KMS-11 (cell line): ENCODE measurements around the gene TMEM168.
"Not testable (repeated sequence)": the region's sequence is repeated elsewhere in the genome, so short reads cannot be mapped to it uniquely, and the experiment has no call there.

Experiments used
- H2AFZ ChIP-seq: fragments of 200-600 bp; sonication (generic); 2 replicates; pipeline ENCODE4 v1.6.1; 2016; ENCODE audit warnings: antibody characterized with exemption, mixed run types, low read depth
- H3K27ac ChIP-seq: fragments of 200-600 bp; sonication (generic); 2 replicates; pipeline ENCODE4 v1.6.1; 2016; ENCODE audit warnings: mild to moderate bottlenecking, mixed run types
- H3K27me3 ChIP-seq: fragments of 200-600 bp; sonication (generic); 2 replicates; pipeline ENCODE4 v1.6.1; 2017; ENCODE audit warnings: mild to moderate bottlenecking, low read depth, mixed run types, moderate library complexity; ENCODE audit not compliant: insufficient read depth
- H3K36me3 ChIP-seq: fragments of 200-600 bp; sonication (generic); 2 replicates; pipeline ENCODE4 v1.6.1; 2017; ENCODE audit warnings: mild to moderate bottlenecking, mixed run types; ENCODE audit not compliant: insufficient read depth
- H3K4me1 ChIP-seq: fragments of 200-600 bp; sonication (generic); 2 replicates; pipeline ENCODE4 v1.6.1; 2016; ENCODE audit warnings: mild to moderate bottlenecking, low read depth, mixed run types; ENCODE audit not compliant: poor library complexity, severe bottlenecking
- H3K4me2 ChIP-seq: fragments of 200-600 bp; sonication (generic); 2 replicates; pipeline ENCODE4 v1.7.0; 2016; ENCODE audit warnings: mild to moderate bottlenecking, mixed run types
- H3K4me3 ChIP-seq: fragments of 200-600 bp; sonication (generic); IDR thresholded peaks from 2 replicates; pipeline ENCODE4 v1.6.1; 2017; ENCODE audit warnings: low read depth, low read length, mixed read lengths; ENCODE audit not compliant: insufficient read depth
- H3K79me2 ChIP-seq: fragments of 200-600 bp; sonication (generic); 2 replicates; pipeline ENCODE4 v1.6.1; 2016; ENCODE audit warnings: low read depth, mixed run types; ENCODE audit not compliant: insufficient read depth
- H3K9ac ChIP-seq: fragments of 200-600 bp; sonication (generic); 2 replicates; pipeline ENCODE4 v1.6.1; 2016; ENCODE audit warnings: mild to moderate bottlenecking, mixed run types
- H4K20me1 ChIP-seq: fragments of 200-600 bp; sonication (generic); 2 replicates; pipeline ENCODE4 v1.6.1; 2016; ENCODE audit warnings: mild to moderate bottlenecking, mixed run types; ENCODE audit not compliant: insufficient read depth
- TF ChIP-seq, protein P1 (sequence below): fragments of 200-600 bp; sonication (generic); conservative IDR thresholded peaks from 2 replicates; pipeline ENCODE4 v1.6.1; 2017; ENCODE audit warnings: low read depth, mild to moderate bottlenecking, antibody characterized with exemption, low read length, moderate library complexity, mixed read lengths

The TMEM168 gene

GRCh38 chr7:112740667-112741066 is 49.5 kb downstream of the TMEM168 start:
- no peaks in the 10 kb centered on the region for H3K27me3 ChIP-seq
- TF ChIP-seq, protein P1, sequence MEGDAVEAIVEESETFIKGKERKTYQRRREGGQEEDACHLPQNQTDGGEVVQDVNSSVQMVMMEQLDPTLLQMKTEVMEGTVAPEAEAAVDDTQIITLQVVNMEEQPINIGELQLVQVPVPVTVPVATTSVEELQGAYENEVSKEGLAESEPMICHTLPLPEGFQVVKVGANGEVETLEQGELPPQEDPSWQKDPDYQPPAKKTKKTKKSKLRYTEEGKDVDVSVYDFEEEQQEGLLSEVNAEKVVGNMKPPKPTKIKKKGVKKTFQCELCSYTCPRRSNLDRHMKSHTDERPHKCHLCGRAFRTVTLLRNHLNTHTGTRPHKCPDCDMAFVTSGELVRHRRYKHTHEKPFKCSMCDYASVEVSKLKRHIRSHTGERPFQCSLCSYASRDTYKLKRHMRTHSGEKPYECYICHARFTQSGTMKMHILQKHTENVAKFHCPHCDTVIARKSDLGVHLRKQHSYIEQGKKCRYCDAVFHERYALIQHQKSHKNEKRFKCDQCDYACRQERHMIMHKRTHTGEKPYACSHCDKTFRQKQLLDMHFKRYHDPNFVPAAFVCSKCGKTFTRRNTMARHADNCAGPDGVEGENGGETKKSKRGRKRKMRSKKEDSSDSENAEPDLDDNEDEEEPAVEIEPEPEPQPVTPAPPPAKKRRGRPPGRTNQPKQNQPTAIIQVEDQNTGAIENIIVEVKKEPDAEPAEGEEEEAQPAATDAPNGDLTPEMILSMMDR: no peak
- H3K36me3 ChIP-seq: no peaks in the 10 kb centered on the region
- no peaks in the 10 kb centered on the region for H3K79me2 ChIP-seq
- H2AFZ ChIP-seq: no peak overlapping the region
- no peak overlapping the region for H3K4me2 ChIP-seq
- no peaks in the 10 kb centered on the region for H3K4me1 ChIP-seq
- H3K9ac ChIP-seq: no peak overlapping the region
- H3K27ac ChIP-seq: no peak overlapping the region
- H4K20me1 ChIP-seq: no peaks in the 10 kb centered on the region
- no peak overlapping the region for H3K4me3 ChIP-seq

DNA sequence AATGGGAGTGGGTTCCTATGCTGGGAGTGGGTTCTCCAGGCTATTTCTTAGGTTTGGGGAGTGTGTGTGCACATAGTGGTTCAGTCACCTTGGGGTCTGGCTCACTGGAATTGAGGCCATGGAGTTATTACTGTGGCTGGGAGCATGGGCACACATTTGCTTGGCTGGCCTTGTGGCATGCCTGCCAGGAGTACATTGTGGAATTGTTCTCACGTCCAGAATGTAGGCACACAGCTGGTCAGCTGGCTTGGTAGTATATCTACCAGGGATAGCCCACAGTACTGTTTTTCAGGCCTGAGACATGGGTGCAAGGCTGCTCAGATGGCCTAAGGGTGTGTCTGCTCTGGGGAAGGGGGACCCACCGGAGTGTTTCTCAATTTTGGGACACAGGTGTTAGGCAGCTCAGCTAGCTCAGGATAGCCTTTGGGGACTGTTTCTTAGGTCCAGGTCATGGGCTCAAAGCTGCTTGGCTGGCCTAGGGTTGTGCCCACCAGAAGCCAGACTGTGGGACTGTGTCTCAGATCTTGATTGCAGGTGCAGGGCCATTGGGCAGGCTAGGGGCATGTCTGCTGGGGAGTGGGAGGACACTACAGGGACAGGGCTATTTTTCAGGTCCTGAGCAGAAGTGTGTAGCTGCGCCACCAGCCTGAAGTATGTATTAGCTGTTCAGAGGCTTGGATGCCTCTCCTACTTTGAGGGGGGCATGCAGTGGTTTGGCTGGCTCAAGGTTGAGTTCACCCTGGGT is 50.6 kb downstream of the TMEM168 start:
- no peaks in the 10 kb centered on the region for H3K4me1 ChIP-seq
- no peak overlapping the region for H3K27ac ChIP-seq
- H3K4me3 ChIP-seq: no peak overlapping the region
- H2AFZ ChIP-seq: no peak overlapping the region
- H3K79me2 ChIP-seq: no peaks in the 10 kb centered on the region
- H3K36me3 ChIP-seq: no peaks in the 10 kb centered on the region
- TF ChIP-seq, protein P1: no peak
- no peaks in the 10 kb centered on the region for H3K27me3 ChIP-seq
- H3K9ac ChIP-seq: no peak overlapping the region
- no peak overlapping the region for H3K4me2 ChIP-seq
- H4K20me1 ChIP-seq: no peaks in the 10 kb centered on the region

DNA sequence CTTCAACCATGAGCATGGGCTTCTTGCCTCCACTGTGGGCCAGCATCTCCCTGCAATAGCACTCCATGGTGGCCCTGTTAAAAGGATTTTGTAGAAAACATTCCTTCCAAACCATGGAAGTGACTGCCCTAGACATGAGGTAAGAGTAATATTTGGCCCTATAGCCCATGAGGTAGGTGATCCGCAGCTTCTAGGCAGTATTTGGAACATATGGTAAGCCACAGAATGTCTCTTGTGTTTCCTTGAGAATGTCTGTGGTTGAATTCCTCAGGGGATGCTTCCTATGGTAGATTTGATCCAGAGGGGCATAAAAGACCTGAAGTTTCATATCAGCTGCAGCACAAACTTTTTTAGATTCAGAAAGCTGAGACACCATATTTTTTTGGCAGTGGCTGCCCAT is 54.9 kb downstream of the TMEM168 start:
- no peaks in the 10 kb centered on the region for H3K79me2 ChIP-seq
- no peak overlapping the region for H3K4me3 ChIP-seq
- H3K27me3 ChIP-seq: no peaks in the 10 kb centered on the region
- H3K4me2 ChIP-seq: no peak overlapping the region
- no peak overlapping the region for H3K9ac ChIP-seq
- no peaks in the 10 kb centered on the region for H4K20me1 ChIP-seq
- TF ChIP-seq, protein P1: no peak
- H3K4me1 ChIP-seq: no peaks in the 10 kb centered on the region
- no peaks in the 10 kb centered on the region for H3K36me3 ChIP-seq
- H2AFZ ChIP-seq: no peak overlapping the region
- H3K27ac ChIP-seq: no peak overlapping the region

- H3K4me2 ChIP-seq, H3K79me2 ChIP-seq, H3K9ac ChIP-seq, H3K36me3 ChIP-seq, H4K20me1 ChIP-seq, H2AFZ ChIP-seq, H3K4me1 ChIP-seq, H3K27ac ChIP-seq, H3K27me3 ChIP-seq, H3K4me3 ChIP-seq: not testable (repeated sequence)
Measured at GRCh38 chr7:112731324-112731723, 58.9 kb downstream of the TMEM168 start.

GRCh38 chr7:112726076-112726475 is 64.1 kb downstream of the TMEM168 start:
- H3K9ac ChIP-seq: no peak overlapping the region
- H4K20me1 ChIP-seq: no peaks in the 10 kb centered on the region
- H3K4me2 ChIP-seq: no peak overlapping the region
- no peak overlapping the region for H2AFZ ChIP-seq
- TF ChIP-seq, protein P1: no peak
- no peaks in the 10 kb centered on the region for H3K27me3 ChIP-seq
- no peaks in the 10 kb centered on the region for H3K36me3 ChIP-seq
- no peak overlapping the region for H3K4me3 ChIP-seq
- no peaks in the 10 kb centered on the region for H3K79me2 ChIP-seq
- H3K27ac ChIP-seq: no peak overlapping the region
- no peaks in the 10 kb centered on the region for H3K4me1 ChIP-seq
